ENCODE results near the gene BAZ2B. TPM values are rescaled to one million over a fixed set of nuclear protein-coding genes. Genes with fewer than 3 reads are reported as not detected.

The BAZ2B gene
- total RNA-seq, 2 donors from 2014 or later: 60.8 to 84.5 TPM

DNA sequence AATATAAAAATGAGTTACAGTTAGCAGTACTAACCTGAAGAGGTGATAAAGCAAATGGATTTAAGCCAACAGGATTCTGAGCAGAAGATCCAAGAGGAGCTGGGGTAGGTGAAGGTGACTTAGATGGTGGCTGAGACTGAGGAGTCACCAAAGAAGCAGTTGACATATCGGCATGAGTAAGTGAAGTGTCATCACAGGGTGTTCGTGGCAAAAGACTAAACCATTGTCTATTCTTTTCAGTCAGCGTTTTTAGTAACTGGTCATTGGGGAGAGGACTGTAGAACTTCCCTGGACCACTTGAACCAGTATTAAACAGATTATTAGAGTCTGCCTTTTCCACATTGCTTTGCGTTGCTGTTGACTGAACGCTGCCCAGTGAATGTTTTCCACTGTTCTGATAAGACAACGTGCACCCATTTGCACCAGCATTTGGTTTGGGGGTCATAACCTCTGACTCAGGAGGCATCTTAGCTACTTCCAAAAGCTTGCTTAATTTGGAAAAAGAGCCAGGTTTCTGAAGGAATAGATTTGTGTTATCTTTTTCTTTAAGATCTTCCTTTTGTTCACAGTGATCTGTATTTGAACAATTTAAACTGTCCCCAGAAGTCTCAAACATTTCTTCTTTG, 266.6 kb downstream of the BAZ2B start:
- Histone ChIP-seq H3K4me1 (replicated peaks) (no peaks in the 10 kb centered on the region), H3K4me3 (no peak overlapping the region), H3K27me3 (replicated peaks; ENCODE audit: insufficient read depth) (no peaks in the 10 kb centered on the region), H3K27ac (no peak overlapping the region), H3K9me3 (no peaks in the 10 kb centered on the region), H3K36me3 (no peaks in the 10 kb centered on the region)
- TF ChIP-seq, protein P1, sequence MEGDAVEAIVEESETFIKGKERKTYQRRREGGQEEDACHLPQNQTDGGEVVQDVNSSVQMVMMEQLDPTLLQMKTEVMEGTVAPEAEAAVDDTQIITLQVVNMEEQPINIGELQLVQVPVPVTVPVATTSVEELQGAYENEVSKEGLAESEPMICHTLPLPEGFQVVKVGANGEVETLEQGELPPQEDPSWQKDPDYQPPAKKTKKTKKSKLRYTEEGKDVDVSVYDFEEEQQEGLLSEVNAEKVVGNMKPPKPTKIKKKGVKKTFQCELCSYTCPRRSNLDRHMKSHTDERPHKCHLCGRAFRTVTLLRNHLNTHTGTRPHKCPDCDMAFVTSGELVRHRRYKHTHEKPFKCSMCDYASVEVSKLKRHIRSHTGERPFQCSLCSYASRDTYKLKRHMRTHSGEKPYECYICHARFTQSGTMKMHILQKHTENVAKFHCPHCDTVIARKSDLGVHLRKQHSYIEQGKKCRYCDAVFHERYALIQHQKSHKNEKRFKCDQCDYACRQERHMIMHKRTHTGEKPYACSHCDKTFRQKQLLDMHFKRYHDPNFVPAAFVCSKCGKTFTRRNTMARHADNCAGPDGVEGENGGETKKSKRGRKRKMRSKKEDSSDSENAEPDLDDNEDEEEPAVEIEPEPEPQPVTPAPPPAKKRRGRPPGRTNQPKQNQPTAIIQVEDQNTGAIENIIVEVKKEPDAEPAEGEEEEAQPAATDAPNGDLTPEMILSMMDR (IDR thresholded peaks at IDR 0.05): no peak
- TF ChIP-seq POLR2AphosphoS5 (IDR thresholded peaks at IDR 0.05) (no peak), POLR2A (IDR thresholded peaks at IDR 0.05) (no peak)
- no peak for DNase-seq (ENCODE audit: low spot score)
- WGBS: 95% methylated on average over 6 of the region's 6 CpGs
- intact Hi-C loops (cut with DNase I): no loop called here

DNA sequence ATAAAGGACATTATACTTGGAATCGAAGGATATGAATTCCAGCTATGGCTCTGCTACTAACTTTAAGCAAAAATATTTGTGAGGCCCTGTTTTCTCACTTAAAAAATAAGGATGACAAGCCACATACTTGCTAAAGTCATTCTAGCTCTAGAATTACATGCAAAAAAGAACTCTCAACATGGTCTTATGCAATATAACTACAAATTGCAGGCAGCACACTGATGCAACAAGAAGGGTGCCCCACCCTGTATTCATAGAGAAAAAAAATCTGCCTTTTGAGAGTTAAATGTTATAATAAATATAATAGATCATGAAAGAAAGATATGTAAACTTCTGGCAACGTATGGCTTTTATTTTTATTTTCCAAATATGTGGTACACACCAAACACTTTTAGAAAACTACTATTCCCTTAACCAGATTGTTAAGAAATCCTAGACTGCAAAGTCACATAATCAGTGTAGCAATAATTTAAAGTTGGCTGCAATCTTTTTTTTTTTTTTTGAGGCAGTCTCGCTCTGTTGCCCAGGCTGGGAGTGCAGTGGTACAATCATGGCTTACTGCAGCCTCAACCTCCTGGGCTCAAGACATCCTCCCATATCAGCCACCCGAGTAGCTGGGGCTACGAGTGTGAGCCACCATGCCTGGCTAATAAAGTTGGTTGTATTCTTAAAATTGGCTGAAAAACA, 289.6 kb downstream of the BAZ2B start:
- intact Hi-C loops (cut with DNase I): no loop called here
- H3K9me3 ChIP-seq: no peaks in the 10 kb centered on the region
- H3K27ac ChIP-seq: no peak overlapping the region
- TF ChIP-seq POLR2AphosphoS5 (IDR thresholded peaks at IDR 0.05): no peak
- no peak for TF ChIP-seq POLR2A (IDR thresholded peaks at IDR 0.05)
- no peak overlapping the region for H3K4me3 ChIP-seq
- no peaks in the 10 kb centered on the region for H3K27me3 ChIP-seq (replicated peaks; ENCODE audit: insufficient read depth)
- H3K36me3 ChIP-seq: no peaks in the 10 kb centered on the region
- 93% methylated on average over 5 of the region's 5 CpGs for WGBS
- no peaks in the 10 kb centered on the region for H3K4me1 ChIP-seq (replicated peaks)
- DNase-seq (ENCODE audit: low spot score): no peak

DNA sequence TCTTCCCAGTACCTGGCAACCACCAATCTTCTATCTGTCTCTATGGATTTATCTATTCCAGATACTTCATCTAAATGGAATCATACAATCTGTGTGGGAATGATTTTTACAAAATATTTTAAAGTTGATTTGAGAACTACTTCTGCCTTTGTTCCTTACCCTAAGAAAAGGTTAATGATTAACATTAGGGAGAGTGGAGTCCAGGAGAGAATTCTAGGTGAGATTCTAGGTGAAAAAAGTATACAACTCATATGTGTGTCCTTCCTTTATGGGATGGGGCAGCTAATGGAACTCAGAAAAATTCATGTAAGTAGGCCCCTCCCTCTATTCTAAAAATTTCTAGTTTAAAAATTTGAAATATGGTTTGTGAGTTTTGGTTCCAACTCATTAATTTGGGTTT, 293.9 kb downstream of the BAZ2B start:
- Histone ChIP-seq H3K4me1 (replicated peaks) (no peaks in the 10 kb centered on the region), H3K9me3 (no peaks in the 10 kb centered on the region), H3K4me3 (no peak overlapping the region), H3K36me3 (no peaks in the 10 kb centered on the region), H3K27me3 (replicated peaks; ENCODE audit: insufficient read depth) (no peaks in the 10 kb centered on the region), H3K27ac (no peak overlapping the region)
- TF ChIP-seq, protein P1 (IDR thresholded peaks at IDR 0.05): no peak
- TF ChIP-seq POLR2AphosphoS5 (IDR thresholded peaks at IDR 0.05) (no peak), POLR2A (IDR thresholded peaks at IDR 0.05) (no peak)
- no peak for DNase-seq (ENCODE audit: low spot score)
- intact Hi-C loops (cut with DNase I): no loop called here

DNA sequence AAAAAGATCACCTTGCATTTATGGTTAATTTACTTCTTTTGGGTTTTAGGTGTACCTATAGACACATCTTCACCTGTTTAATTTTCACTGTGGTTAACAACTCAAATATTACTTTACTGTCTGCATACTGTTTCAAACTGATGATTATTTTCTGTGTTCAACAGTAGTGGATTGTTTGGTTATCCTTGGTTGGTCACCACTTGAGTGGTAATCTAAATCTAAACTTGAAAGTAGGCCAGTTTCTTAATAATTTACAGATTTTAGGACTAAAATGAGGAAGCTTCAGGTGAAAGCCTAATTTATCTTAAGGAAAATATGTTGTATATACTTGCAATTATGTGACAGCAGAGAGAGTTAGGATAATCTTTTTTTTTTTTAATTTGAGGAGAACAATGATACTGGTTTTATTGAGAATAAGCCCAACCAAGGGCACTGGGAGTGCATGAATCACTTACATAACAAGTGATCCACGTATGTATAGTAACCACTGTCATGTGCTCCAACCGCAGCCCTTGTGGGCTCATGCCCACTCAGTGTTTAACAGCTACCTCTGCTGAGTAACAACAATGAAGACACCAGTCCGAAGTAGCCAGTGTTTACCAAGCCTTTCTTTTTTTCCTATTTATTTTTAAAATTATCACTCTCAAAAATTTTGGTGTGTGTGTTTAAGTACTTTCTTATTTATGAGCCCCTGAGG, 298.8 kb downstream of the BAZ2B start:
- no peaks in the 10 kb centered on the region for H3K4me1 ChIP-seq (replicated peaks)
- 87% methylated on average over 3 of the region's 3 CpGs for WGBS
- H3K27ac ChIP-seq: no peak overlapping the region
- H3K9me3 ChIP-seq: no peaks in the 10 kb centered on the region
- H3K36me3 ChIP-seq: no peaks in the 10 kb centered on the region
- intact Hi-C loops (cut with DNase I): no loop called here
- H3K4me3 ChIP-seq: no peak overlapping the region
- no peak for DNase-seq (ENCODE audit: low spot score)
- no peaks in the 10 kb centered on the region for H3K27me3 ChIP-seq (replicated peaks; ENCODE audit: insufficient read depth)
- TF ChIP-seq, protein P1 (IDR thresholded peaks at IDR 0.05): no peak
- TF ChIP-seq POLR2AphosphoS5 (IDR thresholded peaks at IDR 0.05): no peak
- no peak for TF ChIP-seq POLR2A (IDR thresholded peaks at IDR 0.05)

DNA sequence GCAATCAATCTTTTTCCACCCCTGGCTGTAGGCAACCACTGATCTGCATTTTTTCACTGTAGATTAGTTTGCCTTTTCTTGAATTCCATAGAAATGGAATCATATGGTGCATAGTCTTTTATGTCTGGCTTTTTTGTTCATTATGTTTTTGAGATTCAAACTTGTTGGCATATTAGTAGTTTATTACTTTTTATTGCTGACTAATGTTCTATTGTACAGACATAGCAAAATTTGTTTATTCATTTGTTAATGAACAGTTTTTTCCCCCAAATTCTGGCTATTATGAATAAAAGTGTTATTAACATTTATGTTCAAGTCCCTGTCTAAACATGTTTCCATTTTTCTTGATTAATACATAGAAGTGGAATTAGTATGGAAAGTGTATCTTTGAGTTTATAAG, 308.4 kb downstream of the BAZ2B start:
- H3K4me3 ChIP-seq: no peak overlapping the region
- H3K9me3 ChIP-seq: no peaks in the 10 kb centered on the region
- H3K27me3 ChIP-seq (replicated peaks; ENCODE audit: insufficient read depth): no peaks in the 10 kb centered on the region
- intact Hi-C loops (cut with DNase I): no loop called here
- H3K4me1 ChIP-seq (replicated peaks): no peaks in the 10 kb centered on the region
- no peaks in the 10 kb centered on the region for H3K36me3 ChIP-seq
- DNase-seq (ENCODE audit: low spot score): no peak
- no peak overlapping the region for H3K27ac ChIP-seq
- TF ChIP-seq, protein P1 (IDR thresholded peaks at IDR 0.05): no peak
- TF ChIP-seq POLR2AphosphoS5 (IDR thresholded peaks at IDR 0.05): no peak
- no peak for TF ChIP-seq POLR2A (IDR thresholded peaks at IDR 0.05)
